ENCODE results near the gene NUP153. TPM values are rescaled to one million over a fixed set of nuclear protein-coding genes. Genes with fewer than 3 reads are reported as not detected.

The NUP153 gene
- total RNA-seq, 1 donor from 2014 or later: 13.2 TPM

- H3K4me3 ChIP-seq (ENCODE audit: low read depth, low read length): no peak overlapping the region
- DNase-seq (ENCODE audit: low read depth): no peak
- FAIRE-seq: no peak
- no peaks in the 10 kb centered on the region for H3K27me3 ChIP-seq (ENCODE audit: control insufficient read depth, insufficient read depth, low read length)
- H3K36me3 ChIP-seq (ENCODE audit: control insufficient read depth, insufficient read depth, low read length): no peaks in the 10 kb centered on the region
- no peak for TF ChIP-seq CTCF (IDR thresholded peaks at IDR 0.05; ENCODE audit: insufficient read depth, low read length, severe bottlenecking)
These were observed 95.9 kb downstream of the NUP153 start for GRCh38 chr6:17610835-17611234.

DNA sequence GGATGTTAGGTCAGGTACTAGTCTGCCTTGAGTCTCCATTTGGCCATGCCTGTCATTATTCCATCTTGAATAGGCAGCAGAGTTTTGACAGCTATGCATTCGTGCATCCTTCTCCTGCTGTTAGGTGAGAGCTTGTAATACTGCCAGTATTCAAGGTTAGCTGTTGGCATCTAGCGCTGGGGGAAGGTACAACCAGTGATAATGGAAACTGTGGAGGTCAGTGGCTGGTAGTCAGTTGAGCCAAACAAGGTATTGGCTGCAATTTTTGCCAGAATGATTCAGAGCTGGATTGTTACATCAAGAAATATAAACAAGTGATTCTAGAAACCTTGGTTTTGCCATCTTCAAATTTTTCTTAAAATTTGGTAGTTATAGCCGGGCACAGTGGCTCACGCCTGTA is 100.1 kb downstream of the NUP153 start:
- Histone ChIP-seq H3K36me3 (ENCODE audit: control insufficient read depth, insufficient read depth, low read length) (no peaks in the 10 kb centered on the region), H3K4me3 (ENCODE audit: low read depth, low read length) (no peak overlapping the region), H3K27me3 (ENCODE audit: control insufficient read depth, insufficient read depth, low read length) (no peaks in the 10 kb centered on the region)
- DNase-seq (ENCODE audit: low read depth) (no peak), FAIRE-seq (no peak)
- no peak for TF ChIP-seq CTCF (IDR thresholded peaks at IDR 0.05; ENCODE audit: insufficient read depth, low read length, severe bottlenecking)

- FAIRE-seq: no peak
These were observed 103.8 kb downstream of the NUP153 start for GRCh38 chr6:17602888-17603287.

DNA sequence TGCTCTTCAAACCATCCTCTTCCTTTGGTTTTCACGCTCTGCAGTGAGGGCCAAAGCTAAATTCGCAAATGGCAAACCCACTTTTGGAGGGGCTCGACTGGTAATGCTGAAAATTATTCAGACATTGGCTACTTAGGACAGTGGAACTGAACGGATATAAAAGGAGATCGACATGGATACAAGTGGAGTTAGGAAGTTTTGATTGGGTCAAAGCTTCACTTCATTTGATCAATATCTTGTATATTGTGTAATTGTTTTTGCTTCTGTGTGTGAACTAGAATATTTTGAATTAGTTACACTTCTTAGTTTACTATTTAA is 105.4 kb downstream of the NUP153 start:
- DNase-seq (ENCODE audit: low read depth): no peak
- Histone ChIP-seq H3K36me3 (ENCODE audit: control insufficient read depth, insufficient read depth, low read length) (no peaks in the 10 kb centered on the region), H3K4me3 (ENCODE audit: low read depth, low read length) (peak overlapping the region; percentile 88), H3K27me3 (ENCODE audit: control insufficient read depth, insufficient read depth, low read length) (no peaks in the 10 kb centered on the region)
- FAIRE-seq: no peak
- no peak for TF ChIP-seq CTCF (IDR thresholded peaks at IDR 0.05; ENCODE audit: insufficient read depth, low read length, severe bottlenecking)

More at GRCh38 chr6:17602888-17603287, 103.8 kb downstream of the NUP153 start:
- no peak overlapping the region for H3K4me3 ChIP-seq (ENCODE audit: low read depth, low read length)
- H3K36me3 ChIP-seq (ENCODE audit: control insufficient read depth, insufficient read depth, low read length): no peaks in the 10 kb centered on the region
- TF ChIP-seq CTCF (IDR thresholded peaks at IDR 0.05; ENCODE audit: insufficient read depth, low read length, severe bottlenecking): no peak
- no peak for DNase-seq (ENCODE audit: low read depth)
- no peaks in the 10 kb centered on the region for H3K27me3 ChIP-seq (ENCODE audit: control insufficient read depth, insufficient read depth, low read length)

GRCh38 chr6:17600527-17601385 is 106.0 kb downstream of the NUP153 start:
- FAIRE-seq (no peak), DNase-seq (ENCODE audit: low read depth) (peak; percentile 20)
- no peaks in the 10 kb centered on the region for H3K27me3 ChIP-seq (ENCODE audit: control insufficient read depth, insufficient read depth, low read length)
- H3K36me3 ChIP-seq (ENCODE audit: control insufficient read depth, insufficient read depth, low read length): no peaks in the 10 kb centered on the region
- peak overlapping the region; percentile 88 for H3K4me3 ChIP-seq (ENCODE audit: low read depth, low read length)
- peak; percentile 13 for TF ChIP-seq CTCF (IDR thresholded peaks at IDR 0.05; ENCODE audit: insufficient read depth, low read length, severe bottlenecking)

Data from bronchial epithelial cell (primary cell).